TTC549 (cell line): ENCODE results near the gene CNTROB.

Source experiments
- FAIRE-seq: peaks from 2 replicates; lab custom pipeline; 2012; peaks lifted over from hg19 to GRCh38; lab: Jason Lieb, UNC

CNTROB gene, protein sequence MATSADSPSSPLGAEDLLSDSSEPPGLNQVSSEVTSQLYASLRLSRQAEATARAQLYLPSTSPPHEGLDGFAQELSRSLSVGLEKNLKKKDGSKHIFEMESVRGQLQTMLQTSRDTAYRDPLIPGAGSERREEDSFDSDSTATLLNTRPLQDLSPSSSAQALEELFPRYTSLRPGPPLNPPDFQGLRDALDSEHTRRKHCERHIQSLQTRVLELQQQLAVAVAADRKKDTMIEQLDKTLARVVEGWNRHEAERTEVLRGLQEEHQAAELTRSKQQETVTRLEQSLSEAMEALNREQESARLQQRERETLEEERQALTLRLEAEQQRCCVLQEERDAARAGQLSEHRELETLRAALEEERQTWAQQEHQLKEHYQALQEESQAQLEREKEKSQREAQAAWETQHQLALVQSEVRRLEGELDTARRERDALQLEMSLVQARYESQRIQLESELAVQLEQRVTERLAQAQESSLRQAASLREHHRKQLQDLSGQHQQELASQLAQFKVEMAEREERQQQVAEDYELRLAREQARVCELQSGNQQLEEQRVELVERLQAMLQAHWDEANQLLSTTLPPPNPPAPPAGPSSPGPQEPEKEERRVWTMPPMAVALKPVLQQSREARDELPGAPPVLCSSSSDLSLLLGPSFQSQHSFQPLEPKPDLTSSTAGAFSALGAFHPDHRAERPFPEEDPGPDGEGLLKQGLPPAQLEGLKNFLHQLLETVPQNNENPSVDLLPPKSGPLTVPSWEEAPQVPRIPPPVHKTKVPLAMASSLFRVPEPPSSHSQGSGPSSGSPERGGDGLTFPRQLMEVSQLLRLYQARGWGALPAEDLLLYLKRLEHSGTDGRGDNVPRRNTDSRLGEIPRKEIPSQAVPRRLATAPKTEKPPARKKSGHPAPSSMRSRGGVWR

DNA sequence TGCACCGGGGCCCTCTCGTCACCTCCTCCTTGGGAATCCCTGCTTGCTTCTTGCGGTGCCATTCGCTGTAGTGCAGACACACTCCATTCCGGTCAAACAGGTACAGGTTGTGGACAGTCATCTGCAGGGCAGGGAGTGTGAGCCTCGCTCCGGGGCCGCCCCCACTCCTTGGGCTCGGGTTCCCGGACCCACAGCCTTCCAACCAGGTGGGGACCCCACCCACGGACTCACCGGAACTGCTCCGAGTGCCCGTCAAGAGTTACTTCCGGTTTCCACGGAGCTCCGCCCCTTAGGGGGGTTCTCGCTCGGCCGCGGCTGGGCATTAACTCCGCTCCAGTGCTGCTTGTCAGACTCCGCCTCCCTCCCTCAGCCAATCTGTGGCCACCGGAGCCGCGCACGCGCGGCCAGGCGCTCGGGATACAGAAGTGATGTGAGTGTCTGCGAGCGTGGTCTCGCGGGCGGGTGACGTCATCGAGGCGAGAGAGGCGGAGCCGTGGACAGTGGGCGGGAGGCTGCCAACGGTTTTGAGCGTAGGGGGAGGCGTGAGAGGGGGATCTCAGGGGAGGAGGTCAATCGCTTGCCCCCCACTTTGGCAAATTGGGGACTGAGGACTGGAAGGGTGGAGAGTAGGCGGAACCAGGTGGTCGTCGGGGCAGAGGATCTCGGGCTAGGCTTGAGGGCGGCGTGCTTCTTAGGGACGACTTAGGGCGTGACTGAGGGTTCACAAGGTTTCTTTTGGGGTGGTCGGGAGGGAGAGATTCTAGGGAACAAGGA is at the start of gene CNTROB, which contains the start of gene TRAPPC1:
CNTROB (plus strand) TSS at position 498 of the 774 bp plus-strand sequence. CDS start 874 bp downstream, outside the sequence.
TRAPPC1 (minus strand) TSS at position 238 of the 774 bp plus-strand sequence; CDS start at position 121, 117 bp downstream.
- FAIRE-seq, result peak; percentile 90

DNA sequence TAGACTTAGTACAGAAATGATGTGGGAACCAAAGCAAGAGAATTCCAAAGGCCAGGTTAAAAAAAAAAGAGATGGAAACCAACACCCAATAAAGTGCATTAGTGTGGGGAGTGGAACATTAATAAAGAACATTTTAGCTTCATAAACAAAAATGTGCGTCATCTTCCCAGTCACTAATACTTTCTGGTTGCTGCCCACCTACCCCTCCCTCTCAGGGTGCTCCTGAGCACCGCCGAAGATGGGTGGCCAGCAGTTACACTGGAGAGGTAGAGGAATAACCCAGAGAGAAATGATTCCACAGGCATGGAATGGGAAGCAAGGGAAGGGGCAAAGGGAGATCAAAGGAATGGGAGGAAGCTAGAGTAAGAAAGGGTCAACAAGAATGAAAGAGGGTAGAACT is 49.4 kb upstream of the CNTROB start:
- no peak for FAIRE-seq

DNA sequence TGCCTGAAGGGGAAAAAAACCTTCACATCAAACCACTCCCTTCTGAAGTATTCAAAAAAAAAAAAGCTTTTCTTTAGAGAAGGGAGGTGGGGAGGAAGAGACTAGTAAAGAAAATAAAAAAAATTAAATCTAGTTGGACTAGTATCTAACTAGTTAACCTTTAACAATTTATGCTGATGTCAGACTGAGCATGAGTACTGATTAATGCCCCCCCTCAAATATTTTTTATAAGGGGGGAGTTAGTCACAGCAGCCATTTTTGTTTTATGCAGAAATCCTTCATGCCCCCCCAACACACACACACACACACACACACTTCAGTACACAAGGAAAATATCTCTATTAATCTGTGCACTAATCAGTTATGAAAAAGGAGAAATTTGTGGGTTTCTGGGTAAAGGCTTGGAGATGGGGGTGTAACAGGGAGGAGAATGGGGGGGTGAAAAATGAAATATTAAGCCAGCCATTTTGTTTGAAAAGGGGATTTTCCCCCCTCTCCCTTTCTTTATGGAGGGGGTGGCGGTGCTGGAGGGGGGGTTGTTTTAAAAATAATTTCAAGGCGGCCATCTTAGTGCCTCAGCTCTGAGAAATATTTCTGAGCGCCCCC is 48.1 kb upstream of the CNTROB start:
- FAIRE-seq, result peak; percentile 17

DNA sequence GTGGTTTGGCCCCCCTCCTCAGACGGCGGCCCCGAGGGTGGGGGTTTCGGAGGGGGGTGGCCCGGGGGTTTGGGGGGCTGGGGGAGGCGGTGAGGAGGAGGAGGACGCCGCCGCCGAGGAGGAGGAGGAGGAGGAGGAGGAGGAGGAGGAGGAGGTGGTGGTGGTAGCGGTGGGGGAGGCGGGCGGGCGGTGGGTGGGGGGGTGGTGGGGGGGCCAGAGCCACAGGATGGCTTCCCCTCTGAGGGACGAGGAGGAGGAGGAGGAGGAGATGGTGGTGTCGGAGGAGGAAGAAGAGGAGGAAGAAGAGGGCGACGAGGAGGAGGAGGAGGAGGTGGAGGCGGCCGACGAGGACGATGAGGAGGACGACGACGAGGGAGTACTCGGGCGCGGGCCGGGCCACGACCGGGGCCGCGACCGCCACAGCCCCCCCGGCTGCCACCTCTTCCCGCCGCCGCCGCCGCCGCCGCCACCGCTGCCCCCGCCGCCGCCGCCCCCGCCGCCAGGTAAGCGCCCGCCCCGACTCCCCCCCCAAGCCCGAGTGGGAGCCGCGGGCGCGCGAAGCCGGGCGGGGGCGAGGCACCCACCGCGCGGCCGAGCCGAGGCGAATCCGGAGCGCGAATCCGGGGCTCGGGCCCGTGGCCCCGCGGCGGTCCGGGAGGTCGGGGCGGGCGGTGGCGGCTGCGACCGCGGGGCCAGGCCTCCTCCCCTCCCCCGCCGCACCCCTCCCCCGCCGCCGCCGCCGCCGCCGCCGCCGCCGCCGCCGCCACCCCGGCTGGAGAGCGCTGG is 47.2 kb upstream of the CNTROB start:
- no peak for FAIRE-seq

DNA sequence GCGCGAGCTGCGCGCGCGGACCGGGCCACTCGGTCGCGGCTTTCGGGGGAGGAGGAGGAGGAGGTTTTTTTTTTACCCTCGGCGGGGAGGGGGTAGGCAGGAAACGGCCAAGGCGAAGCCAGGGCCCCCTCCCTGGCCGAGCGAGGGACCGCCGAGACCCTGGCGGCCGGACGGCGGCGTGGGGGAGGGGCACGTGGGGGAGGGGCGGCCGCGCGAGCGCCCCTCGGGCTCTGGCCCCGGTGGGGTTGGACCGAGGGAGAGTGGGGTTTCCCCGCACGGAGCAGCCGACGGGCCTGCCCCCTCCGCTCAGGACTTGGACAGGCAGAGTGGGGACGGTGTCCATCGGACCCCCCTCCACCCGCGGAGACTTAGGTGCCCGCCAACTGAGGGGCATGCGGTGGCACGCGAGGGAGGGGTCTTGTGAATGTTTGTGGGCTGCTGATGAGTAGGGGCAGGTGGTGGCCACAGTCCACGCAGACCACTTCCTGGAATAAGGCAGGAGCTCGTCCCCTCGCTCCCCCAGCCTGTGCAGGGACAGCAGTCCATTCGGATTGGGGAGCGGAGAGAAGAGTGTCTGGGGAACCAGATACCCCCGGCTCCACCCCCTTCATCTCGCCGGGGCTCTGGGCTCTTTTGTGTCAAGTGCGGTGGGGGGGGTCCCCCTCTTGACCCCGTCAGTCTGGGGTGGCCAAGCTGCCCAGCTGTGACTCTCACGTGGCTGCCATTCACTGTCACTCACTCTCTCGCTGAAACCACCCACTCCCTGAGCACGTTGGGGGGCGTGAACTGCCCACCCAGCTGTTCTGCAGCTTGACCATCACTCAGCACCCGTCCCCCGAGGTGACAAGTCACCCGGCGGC is 46.4 kb upstream of the CNTROB start:
- FAIRE-seq, result no peak

DNA sequence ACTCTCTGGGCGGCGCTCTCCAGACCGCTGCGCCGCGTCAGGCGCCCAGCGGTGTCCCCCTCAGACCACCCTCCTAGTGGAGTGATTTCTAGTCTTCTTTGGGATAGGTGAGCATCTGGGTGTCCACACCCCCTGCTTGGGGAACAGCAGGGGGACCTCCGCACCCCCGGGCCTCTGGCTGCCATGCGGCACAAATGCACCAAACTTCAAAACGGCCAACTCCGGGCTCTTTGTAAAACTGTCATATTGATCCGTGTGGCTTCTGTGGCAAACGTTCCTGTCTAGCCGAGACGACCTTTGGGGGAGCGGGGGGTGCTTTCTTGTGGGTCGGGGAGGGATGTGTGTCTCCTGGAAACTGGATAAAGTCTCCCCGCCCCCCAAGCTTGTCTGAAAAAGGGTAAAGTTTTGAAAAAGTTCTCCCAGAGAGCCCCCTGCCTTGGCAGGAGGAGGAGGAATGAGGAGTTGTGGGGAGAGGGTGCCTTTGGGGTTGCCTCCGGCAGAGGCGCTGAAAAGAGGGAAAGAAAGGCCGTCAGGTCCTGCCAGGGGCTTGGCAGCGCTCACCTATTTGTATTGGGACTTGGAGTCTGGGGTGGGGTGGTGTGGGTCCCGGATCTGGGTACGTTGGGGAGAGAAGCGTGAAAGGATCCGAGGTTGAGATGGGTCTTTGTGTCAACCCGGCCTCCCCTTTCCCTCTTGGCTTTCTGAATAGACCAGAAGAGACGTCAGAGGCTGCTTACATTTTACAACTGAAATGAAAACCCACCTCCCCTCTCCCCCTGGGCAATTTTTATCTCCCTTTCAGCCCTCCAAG is 45.6 kb upstream of the CNTROB start:
- FAIRE-seq, result no peak

DNA sequence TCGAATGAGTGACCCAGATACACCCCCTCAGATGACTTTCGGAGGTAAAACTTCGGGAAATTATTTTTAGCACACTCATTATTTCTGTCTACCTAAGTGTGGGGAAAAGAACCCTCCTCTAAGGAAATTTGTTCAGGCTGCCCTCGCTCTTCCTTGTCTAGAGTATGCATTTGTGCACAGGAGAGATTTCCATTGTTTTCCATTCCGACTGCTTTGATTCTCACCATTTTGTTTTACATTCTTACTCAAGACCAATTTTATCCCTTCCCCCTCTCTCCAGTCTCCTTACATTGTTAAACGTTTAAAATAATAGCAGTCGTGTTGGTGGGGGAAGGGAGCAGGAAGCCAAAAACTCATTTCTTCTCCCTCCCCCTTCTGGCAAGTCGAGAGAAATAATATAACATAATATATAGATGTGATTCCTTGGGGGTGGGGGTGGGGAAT is 44.9 kb upstream of the CNTROB start:
- FAIRE-seq, result no peak

DNA sequence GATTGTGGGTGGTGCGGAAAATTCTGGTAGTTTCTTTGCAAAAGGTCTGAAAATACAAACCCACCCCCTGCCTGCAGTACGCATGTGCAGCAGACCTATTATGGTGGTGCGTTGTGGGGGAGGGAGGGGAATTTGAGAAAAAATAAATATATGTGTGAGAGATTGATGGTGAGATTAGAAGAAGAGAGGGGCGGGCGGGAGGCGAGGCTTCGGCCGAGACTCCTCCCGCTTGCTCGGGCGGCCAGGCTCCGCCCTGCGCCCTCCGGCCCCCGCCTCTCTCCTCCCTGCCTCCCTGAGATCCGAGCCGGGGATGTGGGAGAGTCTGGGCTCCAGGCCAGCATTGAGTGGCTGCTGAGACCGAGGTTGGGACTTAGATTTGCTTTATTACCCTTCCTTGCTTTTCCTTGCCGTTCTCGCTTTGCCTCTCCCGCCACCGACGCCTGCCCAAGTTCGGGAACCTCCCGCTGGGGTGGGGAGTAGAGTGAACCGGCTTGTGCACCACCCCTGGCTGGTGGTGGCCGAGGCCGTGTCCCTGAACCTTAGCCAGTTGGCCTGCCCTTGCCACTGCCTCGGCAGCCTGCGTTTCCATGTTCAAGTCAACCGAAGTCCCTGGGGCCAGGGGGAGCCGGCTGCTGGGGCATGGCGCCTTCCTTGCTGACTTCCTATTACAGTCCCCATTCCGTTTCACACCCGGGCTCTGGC is 44.4 kb upstream of the CNTROB start:
- FAIRE-seq, result peak; percentile 95

DNA sequence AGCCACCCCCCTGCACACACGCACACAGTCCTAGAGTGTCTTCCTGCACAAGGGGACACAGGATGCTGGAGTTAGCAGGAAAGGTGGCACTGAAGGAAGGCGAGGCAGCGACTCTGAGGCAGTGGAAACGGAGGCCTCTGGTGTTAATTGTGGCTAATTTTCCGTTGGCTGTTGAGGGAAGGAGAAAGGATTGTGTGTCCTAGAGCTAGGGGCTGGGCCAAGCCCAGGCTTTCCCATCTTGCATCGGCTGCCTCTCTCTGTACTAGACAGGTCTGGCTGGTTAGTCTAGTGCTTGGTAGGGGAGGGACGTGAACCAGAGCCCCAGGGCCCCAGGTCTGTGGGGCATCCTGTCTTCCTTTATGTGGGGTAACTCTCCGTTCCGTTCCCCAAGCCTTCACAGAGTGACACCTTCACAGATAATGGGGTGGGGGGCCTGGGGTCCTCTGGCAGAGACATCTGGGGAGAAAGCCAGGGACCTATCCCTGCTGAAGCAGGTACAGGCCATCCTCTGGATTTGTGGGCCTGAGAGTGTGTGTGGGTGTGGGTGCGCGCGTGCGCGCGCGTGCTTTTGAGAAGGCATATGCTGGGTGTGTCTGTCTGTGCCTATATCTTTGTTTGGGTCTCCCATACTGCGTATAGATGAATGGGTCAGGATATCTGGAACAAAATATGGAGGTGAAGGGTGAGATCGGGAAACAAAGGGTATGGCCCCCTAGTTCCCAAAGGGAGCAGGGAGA is 43.7 kb upstream of the CNTROB start, which contains the start of gene CHD3:
CHD3 (plus strand) TSS at position 606 of the 737 bp plus-strand sequence. CDS start 212 bp downstream, outside the sequence.
- FAIRE-seq, result no peak

DNA sequence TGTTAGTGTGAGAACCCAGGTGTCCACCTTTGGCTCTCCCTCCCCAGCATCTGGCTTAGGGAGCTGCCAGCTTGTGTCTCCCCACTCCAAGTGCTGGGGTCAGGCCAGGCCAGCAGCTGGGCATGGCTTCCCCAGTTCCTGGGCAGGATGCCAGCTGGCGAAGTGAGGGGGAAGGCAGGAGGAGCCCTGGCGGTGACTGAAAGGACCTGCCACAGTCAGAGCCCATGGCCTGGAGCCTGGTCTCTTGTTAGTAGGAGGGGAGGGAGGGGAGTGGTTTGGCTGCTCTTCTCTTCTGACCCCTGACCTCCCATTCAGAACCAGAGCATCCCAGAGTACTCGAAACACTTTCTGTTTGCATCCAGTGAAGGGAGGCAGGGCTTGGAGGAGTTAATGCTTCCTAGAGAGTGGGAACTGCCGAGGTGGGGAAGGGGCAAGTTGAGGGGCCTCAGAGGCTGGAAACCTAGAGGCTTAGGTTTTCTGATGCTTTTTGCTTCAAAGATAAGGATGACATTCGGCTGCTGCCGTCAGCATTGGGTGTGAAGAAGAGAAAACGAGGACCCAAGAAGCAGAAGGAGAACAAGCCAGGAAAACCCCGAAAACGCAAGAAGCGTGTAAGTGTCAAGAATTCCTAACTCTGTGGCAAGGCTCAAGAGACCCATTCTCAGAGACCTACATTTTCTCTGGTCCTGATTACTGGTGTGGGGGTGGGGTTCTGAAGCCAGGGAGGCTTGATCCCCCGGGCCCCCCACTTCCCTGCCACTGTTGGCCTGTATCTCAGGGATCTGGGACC is 42.6 kb upstream of the CNTROB start:
- FAIRE-seq, result no peak

DNA sequence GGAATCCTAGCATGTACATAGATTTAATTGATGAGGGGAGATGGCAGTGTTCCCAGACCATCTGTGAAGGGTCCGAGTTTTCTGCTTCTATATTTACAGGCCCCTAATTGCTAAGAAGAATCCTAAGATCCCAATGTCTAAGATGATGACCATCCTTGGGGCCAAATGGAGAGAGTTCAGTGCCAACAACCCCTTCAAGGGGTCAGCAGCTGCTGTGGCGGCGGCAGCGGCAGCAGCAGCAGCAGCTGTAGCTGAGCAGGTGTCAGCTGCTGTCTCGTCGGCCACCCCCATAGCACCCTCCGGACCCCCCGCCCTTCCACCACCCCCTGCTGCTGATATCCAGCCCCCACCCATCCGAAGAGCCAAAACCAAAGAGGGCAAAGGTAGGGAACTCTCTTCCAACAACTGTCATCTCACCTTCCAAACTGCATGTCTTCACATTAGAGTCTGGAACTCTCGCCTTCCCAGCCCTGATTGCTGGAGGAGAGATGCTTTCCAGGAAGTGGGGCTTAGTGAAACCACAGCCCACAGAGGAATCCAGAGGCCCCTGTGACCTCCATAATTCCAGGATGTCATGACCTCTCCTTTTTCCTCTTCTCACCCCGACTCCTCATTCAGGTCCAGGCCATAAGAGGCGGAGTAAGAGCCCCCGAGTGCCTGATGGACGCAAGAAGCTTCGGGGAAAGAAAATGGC is 38.7 kb upstream of the CNTROB start:
- no peak for FAIRE-seq

DNA sequence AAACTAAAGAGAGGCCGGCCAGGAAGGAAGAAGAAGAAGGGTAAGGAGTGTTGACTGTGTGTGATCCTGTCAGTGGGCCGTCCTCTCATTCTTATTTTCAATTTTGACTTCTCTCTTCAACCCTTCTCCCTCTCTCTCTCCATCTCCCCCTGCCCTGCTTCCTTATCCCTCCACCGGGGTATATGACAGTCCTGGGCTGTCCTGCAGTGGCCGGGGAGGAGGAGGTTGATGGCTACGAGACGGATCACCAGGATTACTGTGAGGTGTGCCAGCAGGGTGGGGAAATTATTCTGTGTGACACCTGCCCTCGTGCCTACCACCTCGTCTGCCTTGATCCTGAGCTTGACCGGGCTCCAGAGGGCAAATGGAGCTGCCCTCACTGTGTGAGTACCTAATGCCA is 37.8 kb upstream of the CNTROB start:
- FAIRE-seq, result no peak

DNA sequence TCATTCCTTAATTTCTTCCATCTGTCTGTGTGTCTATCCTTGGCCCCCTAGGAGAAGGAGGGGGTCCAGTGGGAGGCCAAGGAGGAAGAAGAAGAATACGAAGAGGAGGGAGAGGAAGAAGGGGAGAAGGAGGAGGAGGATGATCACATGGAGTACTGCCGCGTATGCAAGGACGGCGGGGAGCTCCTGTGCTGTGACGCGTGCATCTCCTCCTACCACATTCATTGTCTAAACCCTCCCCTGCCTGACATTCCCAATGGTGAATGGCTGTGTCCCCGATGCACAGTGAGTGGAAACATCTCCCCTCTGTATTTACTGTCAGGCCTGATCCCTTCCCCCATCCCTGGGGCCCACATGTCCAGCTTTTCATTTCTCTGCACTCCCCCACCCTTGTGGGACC is 37.1 kb upstream of the CNTROB start:
- FAIRE-seq, result no peak

DNA sequence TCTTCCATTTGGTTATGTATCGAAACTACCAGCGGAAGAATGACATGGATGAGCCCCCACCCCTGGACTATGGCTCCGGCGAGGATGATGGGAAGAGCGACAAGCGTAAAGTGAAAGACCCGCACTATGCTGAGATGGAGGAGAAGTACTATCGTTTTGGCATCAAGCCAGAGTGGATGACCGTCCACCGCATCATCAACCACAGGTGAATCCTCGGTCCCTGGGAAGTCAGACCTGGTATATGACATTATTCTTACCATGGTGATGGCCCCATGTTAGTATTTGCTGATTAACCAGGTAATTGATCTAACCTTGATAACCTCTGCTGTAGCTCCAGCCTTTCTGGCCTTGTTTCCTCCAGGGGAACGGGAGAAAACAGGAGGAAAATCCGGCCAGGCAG is 34.9 kb upstream of the CNTROB start:
- FAIRE-seq, result no peak

DNA sequence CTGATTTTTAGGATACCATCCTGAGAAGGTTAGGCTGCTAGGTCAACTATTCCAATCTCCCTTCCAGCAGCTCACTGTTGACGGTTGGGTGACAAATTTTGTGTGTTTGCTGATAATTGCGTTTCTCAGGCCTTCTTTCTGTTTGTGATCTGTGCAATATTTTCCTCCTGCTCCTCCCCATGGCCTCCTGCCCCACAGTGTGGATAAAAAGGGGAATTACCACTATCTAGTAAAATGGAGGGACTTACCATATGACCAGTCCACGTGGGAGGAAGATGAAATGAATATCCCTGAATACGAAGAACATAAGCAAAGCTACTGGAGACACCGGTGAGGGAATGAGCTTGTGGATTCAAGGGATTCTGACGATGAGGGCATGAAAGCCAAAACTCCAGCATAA is 34.2 kb upstream of the CNTROB start:
- no peak for FAIRE-seq
